GM19452 (cell line): ENCODE measurements around the gene CNTN1.

ENCODE experiments used
- ATAC-seq: cut with Tn5 transposase; IDR thresholded peaks from one replicate; pipeline ENCODE4 v1.9.1; 2021; ENCODE audit not compliant: unreplicated experiment

CNTN1 gene

GRCh38 chr12:41100572-41100971, 408.3 kb downstream of the CNTN1 start:
- ATAC-seq: no peak

GRCh38 chr12:41101806-41102205, 409.6 kb downstream of the CNTN1 start:
- ATAC-seq: no peak

DNA sequence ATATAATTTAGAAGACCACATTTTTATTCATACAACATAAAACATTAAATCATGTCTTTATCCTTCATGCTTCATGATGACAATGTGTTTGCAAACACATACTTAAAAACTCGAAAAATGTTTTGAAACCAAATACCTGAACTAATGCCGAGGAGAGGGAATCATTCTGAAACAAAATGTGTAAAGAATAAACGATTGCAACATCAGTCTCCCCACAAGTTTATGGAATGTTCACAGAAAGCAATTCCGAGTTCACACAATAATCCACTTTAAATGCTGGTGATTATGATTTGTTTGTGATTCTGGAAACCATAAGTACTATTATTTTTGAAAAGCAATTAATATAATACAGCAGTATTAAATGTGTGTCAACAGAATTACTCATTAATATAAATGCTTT, 411.4 kb downstream of the CNTN1 start:
- ATAC-seq: no peak

DNA sequence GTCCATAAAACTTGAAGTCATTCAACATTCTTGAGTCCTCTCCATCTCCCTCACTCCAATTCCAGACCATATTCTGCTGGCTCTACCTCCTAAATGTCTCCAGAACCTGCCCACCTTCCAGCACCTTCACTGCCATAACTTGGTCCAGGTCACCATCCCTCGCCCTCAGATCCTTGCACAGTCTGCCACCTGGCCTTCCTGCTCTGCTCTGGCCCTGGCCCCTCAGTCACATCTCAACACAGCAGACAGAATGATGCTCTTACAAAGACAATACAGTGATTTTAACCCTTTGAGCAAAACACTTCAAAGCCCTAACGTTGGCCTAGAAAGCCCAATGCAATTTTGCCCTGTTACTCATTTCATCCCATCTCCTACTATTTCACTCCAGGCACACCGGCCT, 414.1 kb downstream of the CNTN1 start:
- no peak for ATAC-seq

DNA sequence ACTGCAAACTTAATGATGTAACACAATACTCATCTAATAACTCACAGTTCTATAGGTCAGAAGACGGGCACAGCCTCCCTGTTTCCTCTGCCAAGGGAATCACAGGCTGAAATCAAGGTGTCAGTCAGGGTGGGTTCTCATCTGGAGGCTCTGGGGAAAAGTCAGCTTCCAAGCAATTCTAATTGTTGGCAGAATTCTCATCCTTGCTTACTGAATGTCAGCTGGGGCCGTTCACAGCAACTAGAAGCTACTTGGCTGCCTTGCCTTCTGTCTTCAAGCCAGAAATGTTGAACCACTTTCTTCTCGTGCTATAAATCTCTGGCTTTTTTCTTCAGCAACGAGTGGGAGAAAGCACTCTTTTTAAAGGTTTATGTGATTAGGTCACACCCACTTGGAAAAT, 415.8 kb downstream of the CNTN1 start:
- ATAC-seq: no peak

DNA sequence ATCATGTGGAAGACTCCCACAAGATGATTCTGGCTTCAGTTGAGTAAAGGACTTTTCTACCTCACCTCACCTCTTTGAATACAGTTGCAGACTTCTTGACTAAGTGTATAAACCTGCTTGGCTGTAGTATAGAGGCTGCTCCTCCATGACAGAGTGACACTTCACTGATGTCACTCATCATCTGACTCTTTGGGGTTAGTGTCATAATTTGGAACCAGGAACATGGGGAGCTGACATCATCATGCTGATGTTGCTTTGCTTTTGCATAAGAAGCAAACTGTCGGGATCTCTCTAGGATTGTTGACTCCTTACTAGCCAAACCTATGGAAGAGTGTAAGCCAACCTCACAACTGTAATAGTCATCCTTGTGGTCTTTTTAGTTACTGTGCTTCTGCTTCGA, 420.7 kb downstream of the CNTN1 start:
- no peak for ATAC-seq

DNA sequence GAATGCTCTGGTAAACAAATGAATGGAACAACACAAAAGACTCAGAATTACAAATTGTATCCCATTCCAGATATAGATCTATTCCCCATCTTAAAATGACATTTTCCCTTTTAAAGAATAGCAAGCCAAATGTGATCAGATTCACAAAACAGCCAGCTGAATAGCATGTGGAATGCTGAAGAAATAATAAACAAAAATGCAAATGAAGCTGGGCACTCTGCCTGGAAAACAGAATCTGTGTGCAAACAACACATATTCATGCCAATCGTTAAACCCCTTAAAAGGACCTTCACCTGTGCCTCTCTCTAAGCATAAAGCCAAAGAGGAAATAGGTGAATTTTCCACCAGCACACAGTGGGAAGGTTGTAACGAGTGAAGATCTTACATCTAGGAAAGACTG, 428.0 kb downstream of the CNTN1 start:
- no peak for ATAC-seq

GRCh38 chr12:41121374-41121773, 429.1 kb downstream of the CNTN1 start:
- ATAC-seq: no peak
